DOHH2 (cell line): ENCODE results near the gene IER5.

Source experiments
- H3F3A ChIP-seq: fragments of 200-600 bp; sonication (generic), shearing (Covaris generic); 2 replicates; pipeline ENCODE4 v1.6.0; 2016; ENCODE audit warnings: antibody characterized with exemption, mild to moderate bottlenecking; ENCODE audit not compliant: control insufficient read depth, insufficient read depth
- H3K27ac ChIP-seq: fragments of 200-600 bp; sonication (generic); 2 replicates; pipeline ENCODE4 v1.5.1; 2014; ENCODE audit warnings: low read depth, mild to moderate bottlenecking, low read length, moderate library complexity
- H3K27me3 ChIP-seq: fragments of 200-600 bp; sonication (generic); 2 replicates; pipeline ENCODE4 v1.6.1; 2014; ENCODE audit warnings: mild to moderate bottlenecking, low read length, mixed read lengths; ENCODE audit not compliant: control insufficient read depth
- H3K36me3 ChIP-seq: fragments of 200-600 bp; sonication (generic); 2 replicates; pipeline ENCODE4 v1.6.1; 2014; ENCODE audit warnings: mild to moderate bottlenecking, low read length, moderate library complexity, mixed read lengths; ENCODE audit not compliant: control insufficient read depth
- H3K4me1 ChIP-seq: fragments of 200-600 bp; sonication (generic); 2 replicates; pipeline ENCODE4 v1.6.1; 2014; ENCODE audit warnings: mild to moderate bottlenecking, low read length, mixed read lengths; ENCODE audit not compliant: control insufficient read depth
- H3K4me2 ChIP-seq: fragments of 200-600 bp; sonication (generic); 2 replicates; pipeline ENCODE4 v1.6.0; 2014; ENCODE audit warnings: mild to moderate bottlenecking, low read length, moderate library complexity
- H3K4me3 ChIP-seq: fragments of 200-600 bp; sonication (generic); 2 replicates; pipeline ENCODE4 v1.5.1; 2014; ENCODE audit warnings: mild to moderate bottlenecking, low read length, mixed read lengths
- H3K79me2 ChIP-seq: fragments of 200-600 bp; sonication (generic); 2 replicates; pipeline ENCODE4 v1.6.1; 2014; ENCODE audit warnings: mild to moderate bottlenecking, low read length, mixed read lengths; ENCODE audit not compliant: control insufficient read depth
- H3K9me2 ChIP-seq: fragments of 200-600 bp; sonication (generic); replicated peaks from 2 replicates; pipeline ENCODE4 v1.6.1; 2014; ENCODE audit warnings: mild to moderate bottlenecking, low read length, mixed read lengths; ENCODE audit not compliant: control insufficient read depth
- H3K9me3 ChIP-seq: fragments of 200-600 bp; sonication (generic); 2 replicates; pipeline ENCODE4 v1.6.1; 2014; ENCODE audit warnings: antibody characterized with exemption, low read length, mixed read lengths; ENCODE audit not compliant: control insufficient read depth, insufficient read depth
- H4K20me1 ChIP-seq: fragments of 200-600 bp; sonication (generic); 2 replicates; pipeline ENCODE4 v1.6.0; 2014; ENCODE audit warnings: low read depth, mild to moderate bottlenecking, antibody characterized with exemption, low read length, moderate library complexity; ENCODE audit not compliant: control insufficient read depth, insufficient read depth
- EZH2phosphoT487 ChIP-seq: fragments of 200-600 bp; sonication (generic); IDR thresholded peaks from 2 replicates; pipeline ENCODE4 v1.6.1; 2017; ENCODE audit warnings: borderline replicate concordance, mild to moderate bottlenecking, antibody characterized with exemption, low read length, moderate library complexity, mixed read lengths
- TF ChIP-seq, protein P1 (sequence below): fragments of 200-600 bp; sonication (generic); IDR thresholded peaks from one replicate; pipeline ENCODE4 v1.5.1; 2014; ENCODE audit warnings: antibody characterized with exemption, mild to moderate bottlenecking, low read depth, low read length; ENCODE audit not compliant: poor library complexity, severe bottlenecking

IER5 gene

GRCh38 chr1:181112071-181112929 lies 23.8 kb downstream of the IER5 start:
- Histone ChIP-seq H3K4me3 (no peak overlapping the region), H3K27ac (no peak overlapping the region), H3F3A (no peaks in the 10 kb centered on the region), H4K20me1 (no peaks in the 10 kb centered on the region; the same call in 1 of the 2 replicates), H3K4me1 (peaks cover 6% of the 10 kb centered on the region; the same call in 1 of the 2 replicates), H3K36me3 (no peaks in the 10 kb centered on the region), H3K9me3 (no peaks in the 10 kb centered on the region), H3K4me2 (no peak overlapping the region), H3K9me2 (no peaks in the 10 kb centered on the region), H3K27me3 (peaks cover 65% of the 10 kb centered on the region), H3K79me2 (no peaks in the 10 kb centered on the region; the same call in 1 of the 2 replicates)
- TF ChIP-seq, protein P1, sequence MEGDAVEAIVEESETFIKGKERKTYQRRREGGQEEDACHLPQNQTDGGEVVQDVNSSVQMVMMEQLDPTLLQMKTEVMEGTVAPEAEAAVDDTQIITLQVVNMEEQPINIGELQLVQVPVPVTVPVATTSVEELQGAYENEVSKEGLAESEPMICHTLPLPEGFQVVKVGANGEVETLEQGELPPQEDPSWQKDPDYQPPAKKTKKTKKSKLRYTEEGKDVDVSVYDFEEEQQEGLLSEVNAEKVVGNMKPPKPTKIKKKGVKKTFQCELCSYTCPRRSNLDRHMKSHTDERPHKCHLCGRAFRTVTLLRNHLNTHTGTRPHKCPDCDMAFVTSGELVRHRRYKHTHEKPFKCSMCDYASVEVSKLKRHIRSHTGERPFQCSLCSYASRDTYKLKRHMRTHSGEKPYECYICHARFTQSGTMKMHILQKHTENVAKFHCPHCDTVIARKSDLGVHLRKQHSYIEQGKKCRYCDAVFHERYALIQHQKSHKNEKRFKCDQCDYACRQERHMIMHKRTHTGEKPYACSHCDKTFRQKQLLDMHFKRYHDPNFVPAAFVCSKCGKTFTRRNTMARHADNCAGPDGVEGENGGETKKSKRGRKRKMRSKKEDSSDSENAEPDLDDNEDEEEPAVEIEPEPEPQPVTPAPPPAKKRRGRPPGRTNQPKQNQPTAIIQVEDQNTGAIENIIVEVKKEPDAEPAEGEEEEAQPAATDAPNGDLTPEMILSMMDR: no peak
- no peak for TF ChIP-seq EZH2phosphoT487

- no peaks in the 10 kb centered on the region for H3K9me3 ChIP-seq
- H3K27me3 ChIP-seq: peaks cover 57% of the 10 kb centered on the region
- H3K4me2 ChIP-seq: no peak overlapping the region
- no peaks in the 10 kb centered on the region for H3F3A ChIP-seq
- H3K4me3 ChIP-seq: no peak overlapping the region
- TF ChIP-seq, protein P1: no peak
- no peak for TF ChIP-seq EZH2phosphoT487
- H3K36me3 ChIP-seq: no peaks in the 10 kb centered on the region
- H3K79me2 ChIP-seq: no peaks in the 10 kb centered on the region; the same call in 1 of the 2 replicates
- peaks cover 6% of the 10 kb centered on the region; the same call in 1 of the 2 replicates for H3K4me1 ChIP-seq
- no peaks in the 10 kb centered on the region for H3K9me2 ChIP-seq
- no peaks in the 10 kb centered on the region; the same call in 1 of the 2 replicates for H4K20me1 ChIP-seq
- no peak overlapping the region for H3K27ac ChIP-seq
Measured at GRCh38 chr1:181113059-181113641, 24.6 kb downstream of the IER5 start.

DNA sequence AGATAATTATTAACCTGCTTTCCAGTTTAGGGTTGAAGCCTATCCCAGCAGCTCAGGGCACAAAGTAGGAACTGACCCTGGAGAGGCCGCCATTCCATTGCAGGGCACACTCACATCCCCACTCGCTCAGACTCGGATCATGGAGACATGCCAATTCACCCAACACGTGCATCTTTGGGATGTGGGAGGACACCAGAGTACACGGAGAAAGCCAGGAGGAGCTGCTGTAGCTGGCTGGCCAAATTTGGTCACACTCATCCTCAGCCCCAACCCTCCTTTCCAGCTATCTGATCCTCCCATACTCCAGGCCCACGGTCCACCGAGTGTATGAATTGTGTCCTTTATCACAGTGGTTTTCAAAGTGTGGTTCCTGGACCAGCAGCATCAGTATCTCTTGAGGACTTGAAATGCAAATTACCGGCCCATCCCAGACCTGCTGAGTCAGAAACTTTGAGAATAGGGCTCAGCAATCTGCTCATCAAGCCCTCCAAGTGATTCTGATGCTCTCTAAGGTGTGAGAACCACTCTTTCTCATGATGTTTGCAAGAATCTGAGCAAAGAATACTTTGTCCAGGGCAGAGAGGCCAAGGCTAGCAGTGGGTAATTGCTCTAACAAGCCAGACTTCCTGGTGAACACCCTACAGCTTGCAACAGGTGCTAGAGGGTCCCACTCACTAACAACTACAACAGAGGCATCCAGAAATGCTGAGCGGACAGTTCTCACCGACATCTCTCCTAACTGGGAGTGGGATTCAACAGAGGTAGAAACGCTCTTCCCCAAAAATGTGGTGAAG lies 26.3 kb downstream of the IER5 start:
- Histone ChIP-seq H3K79me2 (no peaks in the 10 kb centered on the region; the same call in 1 of the 2 replicates), H3K36me3 (no peaks in the 10 kb centered on the region), H3K27me3 (peaks cover 40% of the 10 kb centered on the region), H3K4me2 (no peak overlapping the region), H4K20me1 (no peaks in the 10 kb centered on the region; the same call in 1 of the 2 replicates), H3K4me1 (peaks cover 6% of the 10 kb centered on the region; the same call in 1 of the 2 replicates), H3K27ac (no peak overlapping the region), H3K9me3 (no peaks in the 10 kb centered on the region), H3K9me2 (no peaks in the 10 kb centered on the region), H3K4me3 (no peak overlapping the region), H3F3A (no peaks in the 10 kb centered on the region)
- TF ChIP-seq, protein P1: no peak
- no peak for TF ChIP-seq EZH2phosphoT487
